ENCODE results near the gene ZNF519.
"Not testable (repeated sequence)": the region's sequence is repeated elsewhere in the genome, so short reads cannot be mapped to it uniquely, and the experiment has no call there.

Gene ZNF519

DNA sequence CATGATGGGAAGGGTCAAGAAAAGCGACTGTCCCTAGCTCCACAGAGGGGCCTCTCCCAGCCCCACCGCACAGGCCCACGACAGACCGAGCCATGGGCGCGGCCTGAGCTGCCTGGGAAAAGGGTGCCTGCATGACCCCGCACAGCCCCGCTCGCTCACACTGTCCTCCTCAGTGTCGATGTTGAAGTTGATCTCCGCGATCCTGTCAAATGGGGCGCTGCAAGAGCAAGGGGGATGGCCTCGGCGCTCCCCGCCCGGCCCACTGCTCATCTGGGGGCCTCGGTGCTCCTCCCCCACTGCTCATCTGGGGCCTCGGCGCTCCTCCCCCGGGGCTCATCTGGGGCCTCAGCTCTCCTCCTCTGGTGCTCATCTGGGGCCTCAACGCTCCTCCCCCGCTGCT is 14.5 kb upstream of the ZNF519 start:
- not testable (repeated sequence) for DNase-seq

- not testable (repeated sequence) for DNase-seq
Measured at GRCh38 chr18:14145581-14146338, 13.5 kb upstream of the ZNF519 start.

- DNase-seq = not testable (repeated sequence)
Measured at GRCh38 chr18:14145021-14145420, 12.8 kb upstream of the ZNF519 start.

DNA sequence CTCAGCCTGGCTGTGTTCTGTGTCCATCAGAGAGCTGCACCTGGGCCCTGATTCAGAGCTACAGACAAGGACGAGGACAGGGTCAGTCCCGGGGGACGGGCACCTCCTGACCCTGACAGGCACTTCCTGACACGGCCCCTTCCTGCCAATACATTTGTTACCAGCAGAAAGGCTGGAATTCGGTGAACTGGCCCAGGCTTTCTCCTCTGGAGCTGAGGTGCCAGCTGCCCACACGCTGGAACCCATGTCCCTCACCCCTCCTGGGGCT is 12.3 kb upstream of the ZNF519 start:
- DNase-seq = no peak

- DNase-seq = not testable (repeated sequence)
Measured at GRCh38 chr18:14143871-14144627, 11.8 kb upstream of the ZNF519 start.

GRCh38 chr18:14143396-14143795 is 11.2 kb upstream of the ZNF519 start:
- DNase-seq = not testable (repeated sequence)

DNA sequence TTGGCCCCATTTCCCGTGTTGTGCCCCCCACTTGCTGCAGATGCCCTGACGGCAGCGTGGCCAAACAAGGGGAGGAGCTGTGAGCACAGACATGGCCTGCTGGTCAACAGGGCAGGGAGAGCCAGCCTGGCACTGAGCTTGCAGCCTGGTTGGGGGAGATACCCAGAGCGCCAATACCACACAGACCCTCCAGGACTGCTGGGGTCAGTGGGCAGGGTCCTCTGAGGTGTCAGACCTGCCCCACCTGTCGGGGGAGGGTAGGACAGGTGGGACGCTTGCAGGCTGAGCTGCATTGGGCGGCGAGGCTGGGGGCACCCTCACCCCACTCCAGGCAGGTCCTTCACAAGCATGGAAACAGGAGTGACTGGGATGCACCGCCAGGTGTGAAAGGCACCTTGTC is 9.9 kb upstream of the ZNF519 start:
- not testable (repeated sequence) for DNase-seq

DNA sequence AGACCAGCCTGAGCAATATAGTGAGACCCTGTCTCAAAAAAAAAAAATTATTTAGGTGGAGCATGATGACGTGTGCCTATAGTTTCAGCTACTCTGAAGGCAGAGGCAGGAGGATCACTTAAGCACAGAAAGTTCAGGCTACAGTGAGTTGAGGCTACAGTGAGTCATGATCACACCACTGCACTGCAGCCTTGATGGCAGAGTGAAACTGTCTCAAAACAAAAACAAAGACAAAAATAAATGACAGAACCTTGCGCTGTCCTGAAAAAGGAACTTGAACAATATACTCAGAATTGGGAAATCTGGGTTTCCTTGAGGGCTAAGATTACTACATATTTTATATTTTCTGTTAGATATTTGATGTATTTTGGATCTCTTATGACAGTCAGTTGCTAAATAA is 7.3 kb upstream of the ZNF519 start:
- DNase-seq = not testable (repeated sequence)

DNA sequence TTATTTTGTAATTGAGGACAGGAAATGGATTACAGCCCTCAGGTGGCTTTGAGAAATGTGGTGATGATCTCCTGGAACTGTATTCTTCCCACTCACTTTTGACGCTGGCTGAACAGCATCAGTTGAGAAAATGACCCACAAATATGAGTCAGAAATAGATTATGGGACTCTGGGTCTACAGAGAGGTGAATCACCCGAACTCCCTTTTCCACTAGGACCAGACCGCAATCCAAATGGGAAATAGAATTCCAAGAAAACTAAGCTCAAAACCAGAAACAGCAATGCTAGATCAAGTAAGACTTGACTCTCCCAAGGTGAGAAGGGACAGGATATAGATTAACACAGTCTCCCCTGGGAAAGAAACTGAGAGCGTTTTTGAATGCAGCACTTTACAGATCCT is 5.7 kb upstream of the ZNF519 start:
- DNase-seq = not testable (repeated sequence)

DNA sequence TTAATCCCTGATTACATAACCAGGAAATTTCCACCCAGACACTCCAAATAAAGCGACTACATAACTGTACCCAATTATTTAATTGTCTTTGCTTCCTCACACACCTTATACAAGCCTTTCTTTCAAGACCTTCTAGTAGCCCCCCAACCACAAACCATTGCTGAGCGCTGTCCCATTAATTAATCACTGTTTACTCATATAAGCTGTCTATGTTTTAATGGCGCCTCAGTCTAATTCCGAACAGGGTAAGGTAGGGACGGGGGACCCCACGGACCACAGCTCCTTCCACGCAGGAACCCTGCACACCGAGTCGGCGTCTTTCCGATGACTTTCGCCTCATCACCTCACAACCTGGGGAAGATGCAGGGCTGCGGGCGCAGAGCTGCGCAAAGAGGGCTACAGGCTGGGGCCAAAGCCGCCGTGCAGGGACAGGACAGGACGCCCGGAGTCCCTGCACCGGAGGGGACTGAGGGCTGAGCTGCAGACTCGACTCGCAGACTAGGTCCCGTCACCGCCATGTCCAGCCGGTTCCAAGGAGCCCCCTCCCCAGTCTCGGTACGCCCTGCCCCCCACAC is 452 bp downstream of the ZNF519 start:
- DNase-seq = not testable (repeated sequence)

DNA sequence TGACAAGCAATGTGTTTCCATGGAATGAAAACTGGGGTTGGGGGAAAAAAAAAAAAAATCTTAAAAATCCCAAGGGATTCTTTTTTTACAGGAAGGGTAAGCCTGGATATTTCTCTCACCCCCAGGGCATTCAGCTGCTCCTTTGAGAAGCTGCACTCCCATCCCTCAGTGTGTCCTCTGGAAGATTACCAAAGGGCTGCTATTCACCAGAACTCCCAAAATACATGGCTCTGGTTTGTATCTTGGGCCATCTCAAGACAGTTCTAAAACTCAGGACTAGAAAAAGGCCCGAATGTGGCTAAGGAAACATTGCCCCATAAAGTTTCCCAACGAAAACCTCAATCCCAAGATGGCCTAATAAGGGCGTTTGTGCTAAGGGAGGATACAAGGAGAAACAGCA is 1.4 kb downstream of the ZNF519 start:
- DNase-seq = not testable (repeated sequence)

DNA sequence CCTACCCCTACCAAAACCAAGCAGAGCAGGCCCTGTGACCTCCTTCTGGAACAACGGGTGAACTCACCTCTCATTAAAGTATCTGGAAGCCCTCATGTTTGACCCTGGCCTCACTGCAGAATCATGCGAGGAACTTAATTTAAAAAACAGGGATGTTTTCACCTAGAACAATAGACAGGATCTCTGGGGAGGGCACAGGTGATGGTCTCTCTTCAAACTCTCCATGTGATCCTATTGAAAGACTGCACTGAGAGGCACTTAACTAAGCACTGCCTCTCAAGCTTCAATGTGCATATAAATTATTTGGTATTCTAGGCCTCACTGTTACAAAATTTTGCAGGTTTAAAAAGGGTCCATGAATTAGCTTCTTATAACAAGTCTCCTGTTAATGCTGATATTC is 7.5 kb downstream of the ZNF519 start:
- DNase-seq = no peak

GRCh38 chr18:14122097-14122496 is 10.1 kb downstream of the ZNF519 start:
- no peak for DNase-seq

DNA sequence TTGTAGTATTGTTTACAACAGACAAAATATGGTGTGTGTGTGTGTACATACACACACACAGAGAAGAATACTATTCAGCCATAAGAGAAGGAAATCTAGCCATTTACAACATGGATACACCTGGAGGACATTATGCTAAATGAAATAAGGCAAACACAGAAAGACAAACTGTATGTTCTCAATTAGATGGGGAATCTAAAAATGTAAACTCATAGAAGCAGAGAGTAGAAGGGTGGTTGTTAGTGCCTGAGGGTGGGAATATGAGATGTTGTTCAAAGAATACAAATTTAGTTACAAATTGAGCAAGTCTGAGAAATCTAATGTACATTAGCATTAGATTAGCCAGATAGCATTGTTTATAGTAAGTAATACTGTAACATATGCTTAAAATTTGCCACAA is 11.3 kb downstream of the ZNF519 start:
- DNase-seq = no peak

GRCh38 chr18:14117606-14118005 is 14.6 kb downstream of the ZNF519 start:
- DNase-seq = no peak

DNA sequence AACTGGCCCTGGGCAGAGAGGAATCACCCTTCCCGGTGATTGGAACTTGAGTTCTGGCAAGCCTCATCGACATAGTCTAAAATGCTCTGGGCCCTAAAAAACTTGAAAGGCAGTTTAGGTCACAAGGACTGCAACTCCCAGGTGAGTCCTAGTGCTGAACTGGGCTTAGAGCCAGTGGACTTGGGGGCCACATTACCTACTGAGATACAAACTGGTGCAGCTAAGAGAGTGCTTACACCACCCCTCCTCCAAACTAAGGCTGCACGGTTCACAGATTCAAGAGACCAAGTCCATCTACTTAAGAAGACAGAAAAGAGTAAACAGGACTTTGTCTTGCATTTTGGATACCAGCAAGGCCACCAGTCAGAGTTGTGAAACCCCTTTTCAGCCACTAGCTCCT is 25.3 kb downstream of the ZNF519 start:
- no peak for DNase-seq

- no peak for DNase-seq
Measured at GRCh38 chr18:14104906-14105748, 27.1 kb downstream of the ZNF519 start.

DNA sequence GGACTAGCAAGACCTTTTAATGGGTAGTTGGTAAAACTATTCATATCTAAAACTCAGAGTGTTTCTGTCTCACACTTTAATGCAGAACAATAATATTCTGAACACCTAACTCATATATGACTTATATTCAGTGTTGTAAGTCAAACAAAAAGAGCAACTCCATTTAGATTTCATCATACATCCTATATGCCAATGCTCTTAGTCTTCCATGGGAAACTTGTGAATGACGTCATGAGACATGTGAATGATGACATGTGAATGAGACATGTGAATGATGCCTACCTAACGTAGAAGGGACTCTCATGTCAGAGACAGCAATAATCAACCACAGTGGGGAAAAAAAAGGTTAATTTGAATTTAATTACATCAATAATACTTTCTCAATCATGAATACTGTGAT is 28.0 kb downstream of the ZNF519 start:
- no peak for DNase-seq

GRCh38 chr18:14100503-14101286 is 31.5 kb downstream of the ZNF519 start:
- DNase-seq = no peak

GRCh38 chr18:14098428-14098827 is 33.8 kb downstream of the ZNF519 start:
- DNase-seq = no peak

DNA sequence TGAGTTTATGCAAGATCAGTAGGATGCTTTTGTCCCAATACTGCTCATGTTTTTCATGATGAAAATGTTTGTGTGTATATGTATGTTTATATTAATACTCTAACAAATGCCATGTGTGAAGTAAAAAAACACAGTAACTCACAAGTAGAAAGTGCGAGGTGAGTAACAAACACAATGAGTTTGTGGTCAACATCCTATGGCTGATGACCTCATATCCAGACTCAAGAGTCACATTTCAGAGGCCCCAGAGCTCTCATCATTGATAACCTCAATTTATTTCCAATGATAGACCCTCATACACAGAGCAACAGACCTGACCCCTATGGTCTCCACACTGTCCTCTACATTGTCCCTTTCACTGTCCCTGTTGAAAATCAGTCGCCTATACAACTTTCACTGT is 34.5 kb downstream of the ZNF519 start:
- DNase-seq = no peak

DNA sequence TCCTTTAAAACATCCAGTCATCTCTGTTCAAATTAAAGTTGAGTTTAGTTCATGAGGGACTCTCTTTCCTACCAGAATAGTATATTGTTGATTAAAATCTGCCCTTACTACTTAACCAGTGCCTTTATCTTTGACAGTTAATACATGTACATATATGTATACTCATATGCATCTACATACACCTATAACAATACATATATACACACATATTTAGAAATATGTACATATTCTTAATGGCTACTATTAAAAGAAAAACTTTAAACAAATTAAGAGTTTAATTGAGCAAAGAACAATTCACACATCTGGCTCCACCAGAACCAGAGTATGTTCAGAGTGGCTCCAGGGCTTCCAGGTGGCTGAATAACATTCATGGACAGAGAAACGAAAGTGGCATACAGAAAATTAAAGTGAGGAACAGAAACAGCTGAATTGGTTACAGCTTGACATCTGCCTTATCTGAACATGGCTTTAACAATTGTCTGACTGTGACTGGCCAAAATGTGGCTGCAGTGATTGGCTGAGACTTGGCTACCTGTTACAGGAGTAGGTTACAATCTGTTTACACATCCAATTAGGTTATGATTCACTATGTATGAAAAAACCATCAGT is 38.8 kb downstream of the ZNF519 start:
- DNase-seq = no peak
